Measurements from ENCODE around the gene PPEF1.
"Not testable (repeated sequence)": the region's sequence is repeated elsewhere in the genome, so short reads cannot be mapped to it uniquely, and the experiment has no call there.

The PPEF1 gene

DNA sequence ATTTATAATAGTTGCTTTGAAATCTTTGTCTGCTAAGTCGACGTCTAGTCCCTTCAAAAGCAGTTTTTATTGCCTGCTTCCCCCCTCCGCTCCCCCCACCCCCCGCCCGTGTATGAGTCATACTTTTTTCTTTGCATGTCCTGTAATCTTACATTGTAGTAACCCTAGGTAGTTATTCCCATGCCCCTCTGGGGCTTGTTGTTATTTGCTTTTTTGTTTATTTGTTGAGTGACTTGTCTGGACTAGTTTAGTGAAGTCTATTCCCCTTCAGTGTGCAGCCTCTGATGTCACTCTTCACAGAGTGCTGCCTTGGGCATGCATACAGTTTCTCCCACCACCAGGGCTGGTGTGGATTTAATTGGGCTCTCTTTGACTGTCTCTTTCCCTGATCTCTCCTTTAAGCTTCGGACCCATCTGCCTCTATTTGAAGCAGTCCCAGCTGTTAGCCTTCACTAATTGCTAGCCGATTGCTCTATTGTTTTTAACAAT is 86.2 kb downstream of the PPEF1 start:
- peak; percentile 0 for DNase-seq (ENCODE audit: low read depth, low spot score)

DNA sequence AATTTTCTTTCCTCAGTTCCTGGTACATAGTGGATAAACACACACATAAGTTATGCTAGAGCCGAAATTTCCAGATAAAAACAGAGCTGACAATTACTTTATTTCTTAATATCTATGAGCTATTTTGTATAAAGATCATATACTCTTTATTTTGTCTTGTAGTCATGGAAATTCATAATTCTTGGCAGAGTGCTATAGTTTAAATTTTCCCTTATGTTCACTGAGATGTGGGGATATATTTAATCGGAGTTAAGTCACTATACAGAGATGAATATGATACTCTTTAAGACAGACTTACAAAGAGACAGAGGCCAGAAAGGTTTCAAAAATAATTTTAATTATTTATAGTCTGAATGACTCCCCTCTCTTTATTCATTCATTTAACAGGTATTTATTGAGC is 89.7 kb downstream of the PPEF1 start:
- DNase-seq (ENCODE audit: low read depth, low spot score) = no peak

DNA sequence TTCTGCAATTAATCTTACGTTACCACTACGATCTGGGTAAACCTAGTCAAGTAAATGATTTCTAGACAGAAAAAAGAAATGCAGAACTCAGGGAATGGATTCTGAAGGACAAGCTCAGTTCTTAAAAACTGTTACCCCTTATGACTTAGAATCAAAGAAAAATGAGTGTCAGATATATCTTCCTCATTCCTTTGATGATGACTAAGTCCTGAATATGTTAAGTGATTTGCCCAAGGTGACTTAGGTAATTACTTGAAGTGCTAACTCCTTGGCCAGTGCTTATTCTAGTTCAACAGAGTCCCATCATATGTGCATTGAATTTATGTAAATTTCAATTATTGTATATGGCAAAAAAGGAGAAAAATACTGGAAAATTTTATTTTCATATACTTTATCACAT is 92.5 kb downstream of the PPEF1 start:
- DNase-seq (ENCODE audit: low read depth, low spot score) = no peak

DNA sequence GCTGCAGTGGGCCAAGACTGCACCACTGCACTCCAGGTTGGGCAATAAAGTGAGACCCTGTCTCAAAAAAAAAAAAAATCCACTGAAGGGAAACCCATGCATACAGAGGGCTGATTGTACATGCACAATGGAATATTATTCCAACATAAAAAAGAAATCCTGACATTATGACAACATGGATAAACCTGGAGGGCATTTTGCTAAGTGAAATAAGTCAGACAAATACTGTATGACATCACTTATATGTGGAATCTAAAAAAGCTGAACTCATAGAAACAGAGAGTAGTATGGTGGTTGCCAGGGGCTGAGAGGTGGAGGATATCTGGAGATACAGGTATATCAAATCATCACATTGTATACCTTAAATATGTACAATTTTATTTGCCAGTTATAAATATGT is 102.2 kb downstream of the PPEF1 start:
- DNase-seq (ENCODE audit: low read depth, low spot score) = no peak

DNA sequence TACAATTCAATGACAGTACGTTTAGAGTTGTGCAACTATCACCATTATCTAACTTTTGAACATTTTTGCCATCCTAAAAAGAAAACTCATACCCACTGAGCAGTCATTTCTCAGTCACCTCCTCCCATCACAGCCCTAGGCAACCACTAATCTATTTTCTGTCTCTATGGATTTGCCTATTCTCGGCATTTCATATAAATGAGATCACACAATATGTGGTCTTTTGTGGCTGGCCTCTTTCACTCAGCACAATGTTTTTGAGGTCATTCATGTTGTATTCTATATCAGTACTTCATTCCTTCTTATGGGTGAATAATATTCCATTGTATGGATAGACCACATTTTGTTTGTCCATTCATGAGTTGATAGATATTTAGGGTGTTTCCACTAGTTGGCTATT is 103.0 kb downstream of the PPEF1 start:
- no peak for DNase-seq (ENCODE audit: low read depth, low spot score)

DNA sequence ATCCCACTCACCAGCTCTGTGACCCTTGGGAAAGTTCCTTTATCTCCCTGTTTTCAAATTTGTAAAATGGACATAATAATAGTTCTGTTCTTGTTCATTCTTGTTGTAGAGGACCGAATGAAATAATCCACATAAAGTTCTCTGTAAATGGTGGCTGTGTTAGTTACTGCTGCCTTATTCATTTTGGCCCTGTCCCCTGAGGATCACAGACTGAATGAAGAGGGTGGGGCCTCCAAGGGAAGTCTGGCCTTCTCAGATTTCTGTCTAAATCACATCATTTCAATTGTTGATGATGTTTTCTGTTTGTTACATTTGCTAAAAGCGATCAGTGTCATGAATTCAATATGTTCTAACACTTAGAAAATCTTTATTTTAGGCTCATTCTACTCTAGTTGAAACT is 117.9 kb downstream of the PPEF1 start:
- DNase-seq (ENCODE audit: low read depth, low spot score) = no peak

DNA sequence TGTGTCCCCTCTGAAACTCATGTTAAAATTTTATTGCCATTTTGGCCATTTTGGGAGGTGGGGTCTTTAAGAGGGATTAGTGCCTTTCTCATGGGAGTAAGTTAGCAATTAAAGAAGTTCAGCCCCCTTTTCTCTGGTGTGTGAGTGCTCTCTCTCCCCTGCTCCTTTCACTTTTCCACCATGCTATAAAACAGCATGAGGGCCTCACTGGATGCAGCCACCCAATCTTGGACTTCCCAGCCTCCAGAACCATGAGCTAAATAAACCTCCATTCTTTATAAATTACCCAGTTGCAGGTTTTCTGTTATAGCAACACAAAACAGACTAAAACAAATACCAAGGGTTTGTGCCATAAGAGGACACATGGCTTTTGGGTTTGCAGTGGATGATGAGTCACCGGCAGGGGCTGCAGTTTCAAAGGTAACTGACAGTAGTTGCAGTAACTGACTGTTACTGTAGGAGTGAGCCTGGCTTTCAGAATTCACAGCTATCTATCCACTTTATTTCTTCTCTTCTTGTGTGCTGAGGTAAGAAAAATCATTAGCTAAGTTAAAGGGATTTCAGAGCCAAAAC is 121.5 kb downstream of the PPEF1 start:
- no peak for DNase-seq (ENCODE audit: low read depth, low spot score)

DNA sequence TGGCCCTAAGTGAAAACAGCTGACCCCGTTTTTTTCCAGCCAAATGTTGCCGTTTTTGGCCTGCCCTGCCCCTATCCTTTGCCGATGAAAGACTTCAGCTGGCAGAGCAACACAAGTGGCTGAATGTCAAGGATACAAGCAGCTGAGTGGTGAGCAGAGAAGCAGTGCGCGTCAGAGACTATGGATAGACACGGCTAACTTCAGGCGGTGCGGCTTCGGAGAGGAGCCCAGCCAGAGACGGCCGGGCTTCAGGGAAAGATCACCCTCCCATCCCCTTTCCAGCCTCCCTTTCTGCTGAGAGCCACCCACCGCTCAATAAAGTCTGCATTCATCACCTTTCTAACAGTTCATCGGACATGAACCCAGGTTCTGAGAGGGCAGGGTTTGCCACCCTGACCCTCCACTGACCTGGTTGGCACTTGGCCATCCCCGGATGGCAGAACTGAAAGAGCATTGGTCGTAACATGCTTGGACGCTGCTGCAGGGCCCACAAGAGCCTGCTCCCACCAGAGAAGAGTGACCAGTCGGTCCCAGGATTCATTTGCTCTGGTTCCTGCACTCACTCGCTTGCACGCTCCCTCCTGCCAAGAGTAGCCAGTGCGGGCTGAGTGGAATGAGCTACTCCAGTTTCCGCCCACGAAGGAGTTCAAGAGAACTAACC is 125.8 kb downstream of the PPEF1 start:
- no peak for DNase-seq (ENCODE audit: low read depth, low spot score)

DNA sequence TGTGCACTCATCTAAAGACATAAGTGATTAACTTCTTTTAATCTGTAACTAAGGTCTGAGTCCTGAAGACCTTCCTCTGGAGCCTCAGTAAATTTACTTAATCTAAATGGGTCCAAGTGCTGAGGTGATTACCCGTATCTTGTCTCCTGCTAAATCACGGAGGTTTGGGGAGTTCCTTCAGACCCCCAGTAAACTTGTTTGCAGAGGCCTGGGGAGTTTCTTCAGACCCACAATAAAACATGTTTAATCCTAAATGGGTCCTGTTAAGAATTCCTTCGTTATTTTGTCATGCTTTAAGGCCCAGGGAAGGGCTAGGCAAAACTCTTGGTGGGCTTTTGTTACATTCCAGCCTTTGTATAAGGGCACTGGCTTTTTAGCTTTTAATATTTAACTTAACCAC is 140.5 kb downstream of the PPEF1 start:
- not testable (repeated sequence) for DNase-seq (ENCODE audit: low read depth, low spot score)

DNA sequence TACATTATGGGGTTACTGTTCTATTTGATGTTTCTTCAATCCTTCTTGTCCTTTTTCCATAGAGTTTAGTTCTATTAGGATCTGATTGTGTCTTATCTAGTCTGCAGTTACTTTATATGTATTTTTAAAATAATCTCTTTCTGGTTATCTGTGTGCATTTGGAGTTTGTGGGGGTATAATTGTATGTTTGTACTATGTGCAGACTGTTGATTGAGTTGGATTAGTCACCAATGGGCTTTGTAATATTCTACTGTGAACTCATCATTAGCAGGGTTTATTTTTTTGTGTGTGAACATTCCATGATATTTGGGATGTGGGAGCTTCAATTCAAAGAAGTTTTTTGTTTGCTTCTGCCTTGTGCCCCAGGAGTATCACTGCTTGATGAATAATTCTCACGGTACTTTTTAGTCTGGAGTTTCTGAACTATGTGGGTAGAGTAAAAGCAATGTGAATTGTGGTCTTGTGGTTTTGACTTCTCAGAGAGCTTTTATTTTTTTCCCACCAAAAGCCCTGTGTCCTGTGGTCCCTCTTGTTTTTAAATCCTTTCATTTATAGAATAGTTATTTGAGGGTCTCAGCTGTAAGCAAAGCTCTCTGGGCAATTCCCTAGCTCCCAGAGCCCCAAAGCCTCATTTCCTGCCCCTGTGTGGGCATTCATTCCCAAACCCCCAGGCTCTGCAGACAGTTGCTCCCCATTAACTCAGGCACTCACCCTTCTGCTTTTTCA is 148.6 kb downstream of the PPEF1 start:
- no peak for DNase-seq (ENCODE audit: low read depth, low spot score)

DNA sequence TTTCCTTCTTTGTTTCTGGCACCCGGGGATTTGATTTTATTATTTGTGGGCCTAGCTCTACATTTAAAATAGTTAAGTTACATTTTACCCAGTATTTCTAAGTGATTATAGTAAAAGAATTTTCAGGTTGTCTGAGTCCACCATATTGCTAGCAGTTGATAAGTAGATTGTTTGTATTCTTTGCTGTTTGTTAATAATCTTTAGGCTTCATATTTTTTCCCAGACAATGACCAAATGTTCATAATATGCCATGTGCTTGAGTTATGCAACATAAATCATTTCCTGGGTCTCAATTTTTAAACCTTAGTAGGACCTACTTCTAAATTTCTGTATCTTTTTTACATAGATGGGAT is 149.2 kb downstream of the PPEF1 start:
- no peak for DNase-seq (ENCODE audit: low read depth, low spot score)

DNA sequence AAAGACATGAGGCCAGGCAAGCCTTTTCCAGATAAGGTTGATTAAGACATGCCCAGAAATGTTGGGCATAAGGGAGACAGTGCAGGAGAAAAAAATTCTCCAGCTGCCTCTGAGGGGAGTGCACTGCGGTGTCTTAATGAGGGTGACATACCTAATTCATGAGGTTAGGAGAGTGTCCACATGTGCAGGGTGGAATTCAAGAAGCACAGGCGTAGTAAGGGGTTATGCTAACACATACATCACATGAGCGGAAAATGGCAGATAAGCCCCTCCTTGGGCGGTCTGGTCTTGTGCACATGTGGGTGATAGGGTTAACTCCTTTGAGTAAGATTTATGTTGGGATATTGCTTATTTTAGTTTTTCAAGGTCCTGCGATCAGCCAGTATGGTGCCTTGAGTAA is 154.1 kb downstream of the PPEF1 start:
- no peak for DNase-seq (ENCODE audit: low read depth, low spot score)

DNA sequence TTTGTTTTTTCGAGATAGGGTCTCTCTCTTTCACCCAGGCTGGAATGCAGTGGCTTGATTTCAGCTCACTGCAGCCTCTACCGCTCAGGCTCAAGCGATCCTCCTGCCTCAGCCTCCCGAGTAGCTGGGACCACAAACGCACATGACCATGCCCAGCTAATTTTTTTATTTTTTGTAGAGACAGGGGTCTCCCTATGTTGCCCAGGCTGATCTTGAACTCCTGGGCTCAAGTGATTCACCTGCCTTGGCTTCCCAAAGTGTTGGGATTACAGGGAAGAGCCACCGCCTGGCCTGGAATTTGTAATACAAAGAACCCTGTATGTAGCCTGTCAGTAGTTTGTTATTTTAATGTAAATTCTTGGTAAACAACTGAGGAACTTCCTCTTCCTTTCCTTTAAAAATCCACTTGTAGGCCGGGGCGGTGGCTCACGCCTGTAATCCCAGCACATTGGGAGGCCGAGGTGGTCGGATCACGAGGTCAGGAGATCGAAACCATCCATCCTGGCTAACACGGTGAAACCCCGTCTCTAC is 157.0 kb downstream of the PPEF1 start:
- no peak for DNase-seq (ENCODE audit: low read depth, low spot score)

DNA sequence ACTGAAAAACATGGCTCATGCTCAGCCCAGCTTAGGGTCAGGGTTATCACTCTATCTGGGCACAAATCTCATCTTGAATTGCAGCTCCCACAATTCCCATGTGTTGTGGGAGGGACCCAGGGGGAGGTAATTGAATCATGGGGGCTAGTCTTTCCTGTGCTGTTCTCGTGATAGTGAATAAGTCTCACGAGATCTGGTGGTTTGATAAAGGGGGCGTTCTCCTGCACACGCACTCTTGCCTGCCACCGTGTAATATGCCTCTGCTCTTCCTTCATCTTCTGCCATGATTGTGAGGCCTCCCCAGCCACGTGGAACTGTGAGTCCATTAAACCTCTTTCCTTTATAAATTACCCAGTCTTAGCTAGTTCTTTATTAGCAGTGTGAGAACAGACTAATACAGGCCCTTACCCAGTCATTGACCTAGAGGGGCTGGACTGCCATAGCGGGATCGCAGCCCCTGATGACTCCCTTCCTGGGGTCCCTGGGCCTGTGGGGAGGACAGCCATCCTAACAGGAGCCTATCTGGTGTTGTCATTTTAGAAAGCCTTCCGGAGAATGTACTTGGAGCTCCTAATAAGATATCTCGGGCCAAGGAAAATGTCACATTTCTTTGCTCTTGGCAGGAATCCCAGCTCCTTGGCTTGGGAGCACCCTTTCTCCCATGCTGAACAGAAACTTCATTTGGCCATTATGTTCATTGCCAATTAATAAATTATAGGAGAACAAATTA is 163.9 kb downstream of the PPEF1 start:
- DNase-seq (ENCODE audit: low read depth, low spot score) = no peak

DNA sequence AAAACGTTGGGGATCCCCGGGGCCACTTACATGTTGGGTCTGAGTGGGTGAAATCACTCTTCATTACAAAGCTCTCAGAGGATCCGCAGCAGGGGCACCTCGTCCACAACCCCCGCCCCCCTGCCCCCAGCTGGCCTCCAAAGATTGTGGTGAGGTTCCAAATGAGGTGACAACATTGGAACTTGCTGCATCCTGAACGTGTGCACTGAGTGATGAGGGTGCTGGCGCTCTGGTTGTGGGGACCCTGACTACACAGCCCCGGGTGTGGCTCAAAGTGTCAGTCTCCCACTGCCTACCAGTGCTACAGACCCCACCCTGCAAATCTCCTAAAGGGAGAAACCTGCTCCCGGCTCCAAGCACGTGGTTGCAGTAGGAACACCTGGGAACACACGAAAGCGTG is 164.5 kb downstream of the PPEF1 start:
- DNase-seq (ENCODE audit: low read depth, low spot score) = no peak

DNA sequence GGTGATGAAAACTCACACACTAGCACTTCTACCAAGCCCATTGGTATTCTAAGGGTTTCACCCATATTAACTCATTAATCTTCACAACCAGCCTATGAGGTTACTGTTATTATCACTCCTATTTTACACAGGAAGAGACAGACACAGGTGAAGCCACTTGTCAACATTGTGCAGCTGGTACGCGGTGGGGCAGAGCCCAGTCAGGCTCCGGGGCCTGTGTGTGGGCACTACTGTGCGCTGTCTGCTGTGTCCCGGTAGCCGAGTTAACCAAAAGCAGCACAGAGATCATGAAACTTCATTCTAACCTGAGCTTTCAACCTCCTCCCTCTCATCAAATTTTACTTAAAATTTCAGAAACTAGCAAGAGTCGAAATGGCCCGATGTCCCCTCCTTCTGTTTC is 165.2 kb downstream of the PPEF1 start:
- DNase-seq (ENCODE audit: low read depth, low spot score) = no peak

DNA sequence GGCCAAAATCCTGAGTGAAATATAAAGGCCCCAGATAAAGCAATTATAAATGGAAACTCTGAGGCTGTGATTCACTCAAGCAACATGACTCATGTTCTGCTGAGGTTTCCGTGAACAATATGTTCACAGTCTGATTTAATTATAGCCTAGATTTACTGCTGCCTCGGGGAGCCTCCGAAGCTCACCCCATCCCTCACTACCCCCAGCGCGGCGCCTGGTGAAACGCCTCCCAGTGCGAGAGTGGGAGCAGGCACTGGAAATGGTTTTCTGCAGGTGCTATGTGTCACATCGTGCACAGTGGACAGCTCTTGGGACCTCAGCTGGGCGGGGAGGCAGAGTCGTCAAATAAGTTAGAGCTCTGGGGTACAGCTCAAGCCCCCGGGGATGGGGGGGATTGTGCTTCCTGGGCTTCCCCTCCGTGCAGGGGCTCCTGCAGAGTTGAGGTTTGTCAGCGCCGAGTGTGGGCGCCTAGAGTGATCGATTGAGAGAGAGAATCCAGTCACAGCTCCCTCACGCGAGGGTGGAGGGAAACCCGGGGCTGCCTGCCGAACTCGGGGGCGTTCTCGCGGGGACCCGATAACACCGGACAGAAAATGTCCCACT is 165.8 kb downstream of the PPEF1 start:
- DNase-seq (ENCODE audit: low read depth, low spot score) = no peak

DNA sequence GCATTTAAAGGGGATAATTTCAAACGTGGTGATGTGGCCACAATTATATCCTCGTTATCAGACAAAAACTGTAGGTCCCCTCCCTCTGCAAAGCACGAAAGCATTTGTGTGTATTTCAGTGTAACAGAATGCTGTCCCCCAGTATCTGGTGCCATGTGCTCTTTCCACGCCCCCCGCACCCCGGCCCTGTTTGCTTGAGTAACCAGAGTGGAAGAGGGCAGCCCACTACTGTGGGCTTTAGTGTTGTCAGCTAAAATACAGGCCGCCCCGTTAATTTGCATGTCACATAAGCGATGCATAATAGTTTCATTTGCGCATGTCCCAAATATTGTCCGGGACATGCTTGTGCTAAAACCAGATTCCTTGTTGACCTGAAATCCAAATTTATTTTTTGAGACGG is 166.4 kb downstream of the PPEF1 start:
- DNase-seq (ENCODE audit: low read depth, low spot score) = no peak

DNA sequence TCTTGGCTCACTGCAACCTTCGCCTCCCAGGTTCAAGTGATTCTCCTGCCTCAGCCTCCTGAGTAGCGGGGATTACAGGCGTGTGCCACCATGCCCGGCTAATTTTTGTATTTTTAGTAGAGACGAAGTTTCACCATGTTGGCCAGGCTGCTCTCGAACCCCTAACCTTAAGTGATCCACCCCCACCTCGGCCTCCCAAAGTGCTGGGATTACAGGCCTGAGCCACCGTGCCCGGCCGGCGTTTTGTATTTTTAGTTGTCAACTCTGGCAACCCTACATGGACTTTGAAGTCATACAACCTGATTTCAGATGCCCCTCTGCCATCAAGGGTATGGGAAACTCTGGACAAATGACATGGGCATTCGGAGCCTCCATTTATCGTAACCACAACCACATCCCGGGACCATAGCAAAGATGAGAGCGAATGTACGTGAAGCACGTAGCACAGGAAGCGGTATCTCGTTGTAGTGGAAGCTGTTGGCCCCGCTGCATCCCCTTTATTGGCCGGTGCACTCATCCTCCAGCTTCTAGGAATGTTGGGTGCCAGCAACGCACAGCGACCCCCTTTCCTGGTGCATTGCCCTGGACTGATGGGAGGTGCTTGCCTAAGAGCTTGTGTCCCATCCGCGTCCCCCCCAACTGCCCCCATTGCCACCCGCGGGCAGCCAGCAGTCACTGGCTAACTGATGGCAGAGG is 167.3 kb downstream of the PPEF1 start:
- DNase-seq (ENCODE audit: low read depth, low spot score) = no peak

DNA sequence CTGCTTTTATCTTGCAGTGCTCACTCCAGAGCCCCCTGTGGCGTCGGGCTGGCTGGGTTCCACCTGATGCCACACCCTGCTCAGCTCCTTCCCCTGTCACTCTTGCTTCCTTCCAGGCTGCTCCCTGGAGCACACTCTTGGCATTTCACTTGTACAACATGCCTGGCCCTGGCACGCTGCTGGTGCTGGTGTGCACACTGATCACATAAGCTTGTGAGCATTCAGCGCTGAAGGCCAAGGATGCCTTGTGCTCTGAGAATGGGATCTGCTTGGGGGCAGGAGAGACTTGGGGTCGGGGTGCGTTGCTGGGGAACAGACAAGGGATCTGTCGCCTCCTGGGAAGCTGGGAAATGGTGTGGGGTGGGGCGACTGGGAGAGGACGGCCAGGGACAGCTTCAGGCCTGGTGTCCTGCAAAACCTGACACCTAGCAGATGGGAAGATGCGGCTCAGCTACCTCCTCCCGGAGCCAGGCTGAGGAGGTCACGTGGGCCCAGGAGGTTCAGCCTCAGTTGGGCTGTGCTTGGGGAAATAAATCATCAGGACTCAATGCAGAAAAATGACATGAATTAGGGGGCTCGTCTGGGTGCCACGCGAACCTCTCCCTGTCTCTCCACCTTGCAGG is 167.9 kb downstream of the PPEF1 start:
- no peak for DNase-seq (ENCODE audit: low read depth, low spot score)

DNA sequence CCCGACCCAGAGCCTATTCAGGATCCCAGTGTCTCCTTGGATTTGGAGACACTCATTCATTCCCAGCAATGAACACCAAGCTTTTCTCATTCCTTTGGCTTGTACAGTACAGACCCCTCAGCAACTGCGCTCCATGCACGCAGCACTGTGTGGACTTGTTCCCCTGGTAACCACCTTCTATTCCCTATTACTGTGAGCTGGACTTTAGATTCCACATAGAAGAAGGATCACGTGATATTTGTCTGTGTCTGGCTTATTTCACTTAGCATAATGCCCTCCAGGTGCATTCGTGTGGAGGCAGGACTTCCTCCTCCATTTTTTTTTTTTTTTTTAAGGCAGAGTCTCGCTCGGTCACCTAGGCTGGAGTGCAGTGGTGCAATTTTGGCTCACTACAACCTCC is 170.0 kb downstream of the PPEF1 start:
- no peak for DNase-seq (ENCODE audit: low read depth, low spot score)

All from iPS DF 19.7 (cell line).